Stimulated activated CD8-positive, alpha-beta memory T cell treated with anti-CD3 and anti-CD28 coated beads, Interleukin-15, amount 100 ng/mL, for 48 hours (primary cell): Measurements from ENCODE around the gene COIL.
"Not testable (repeated sequence)": the region's sequence is repeated elsewhere in the genome, so short reads cannot be mapped to it uniquely, and the experiment has no call there.

Experiments
- DNase-seq, 2 donors: peaks; one replicate each; pipeline ENCODE4 v3.0.0-alpha.2; 2020; ENCODE audit warnings: low read depth in 2 of 2

Gene COIL

DNA sequence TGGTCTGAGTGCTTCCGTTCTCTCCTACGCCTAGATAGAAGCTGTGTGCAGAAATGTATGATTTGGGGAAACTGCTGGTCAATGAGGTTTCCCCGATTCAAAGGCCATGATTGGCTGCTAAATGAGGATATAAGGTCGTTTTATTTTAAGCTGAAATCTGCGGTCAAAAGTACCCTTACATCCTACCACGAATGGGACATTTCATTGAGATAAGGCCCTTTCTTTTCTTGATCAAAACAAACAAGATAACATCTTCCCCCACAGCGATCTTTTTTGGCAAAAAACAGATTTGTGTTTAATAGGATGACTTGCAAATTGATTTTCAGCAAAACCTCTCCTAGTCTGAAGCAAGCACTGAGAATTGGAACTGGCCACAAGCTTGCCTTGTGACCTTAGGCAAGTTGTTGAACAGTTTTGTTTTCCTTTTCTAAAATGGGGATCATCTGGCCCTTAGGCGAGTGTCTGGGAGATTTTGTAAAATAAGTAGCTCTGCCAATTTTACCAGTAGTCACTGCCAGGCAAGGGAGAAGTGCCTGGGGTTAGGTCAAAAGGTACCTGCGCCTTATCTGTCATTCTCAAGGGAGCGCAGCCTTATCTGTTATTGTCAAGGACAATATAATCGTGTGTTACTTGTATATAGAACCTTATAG lies 17.7 kb upstream of the COIL start:
- DNase-seq = no peak

GRCh38 chr17:56977673-56978395 lies 17.0 kb upstream of the COIL start, which contains the start of gene SCPEP1:
TSS of gene SCPEP1 (plus strand) at chr17:56978131. CDS start at chr17:56978160, 29 bp downstream.
- peak; percentile 66 to 79 for DNase-seq

DNA sequence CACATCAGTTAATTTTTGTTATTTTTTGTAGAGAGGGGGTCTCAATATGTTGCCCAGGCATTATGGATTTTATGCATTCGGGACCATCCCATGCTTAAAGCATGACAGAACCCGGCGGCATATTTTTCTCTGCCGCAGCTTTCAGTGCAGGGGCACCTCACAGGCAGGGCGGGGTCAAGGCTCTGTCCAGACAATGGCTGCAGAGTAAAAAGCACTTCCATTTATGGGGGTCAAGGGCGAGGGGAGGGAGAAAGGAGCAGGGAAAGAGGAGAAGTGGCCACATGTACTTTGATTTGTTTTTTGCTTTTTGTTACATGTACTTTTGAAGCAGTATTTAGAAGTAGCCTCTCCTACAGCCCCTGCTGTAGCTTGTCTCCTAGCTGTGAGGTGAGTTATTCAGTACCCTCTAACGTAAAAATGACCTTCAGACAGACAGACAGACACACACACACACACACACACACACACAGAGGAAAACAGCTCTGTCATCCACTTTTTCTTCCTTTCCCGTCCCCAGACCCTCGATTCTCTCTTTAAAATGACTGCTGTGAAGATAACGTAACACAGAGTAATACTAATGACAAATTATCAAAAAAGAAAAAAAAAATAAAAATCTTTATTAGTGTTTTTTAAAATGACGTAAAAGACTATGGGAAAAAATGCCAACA lies 16.2 kb upstream of the COIL start:
- DNase-seq = no peak

DNA sequence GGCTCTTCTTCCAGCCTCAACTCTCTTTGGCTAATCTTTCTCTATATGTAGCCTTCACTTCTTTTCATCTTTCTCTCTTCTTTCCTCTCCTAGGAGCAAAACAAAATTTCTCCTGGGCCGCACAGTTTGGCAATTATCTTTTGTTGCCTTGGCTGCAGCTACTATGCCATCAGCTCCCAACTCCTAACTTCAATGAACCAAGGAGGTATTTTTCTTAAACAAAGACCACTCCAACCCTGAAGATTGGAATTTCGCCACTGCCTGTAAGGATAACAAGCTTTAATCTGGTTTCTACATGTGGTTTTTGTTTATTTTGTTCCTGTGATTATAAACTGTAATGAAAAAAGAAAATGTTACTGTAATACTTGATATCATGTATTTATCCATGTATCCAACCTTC lies 14.8 kb upstream of the COIL start:
- no peak for DNase-seq

DNA sequence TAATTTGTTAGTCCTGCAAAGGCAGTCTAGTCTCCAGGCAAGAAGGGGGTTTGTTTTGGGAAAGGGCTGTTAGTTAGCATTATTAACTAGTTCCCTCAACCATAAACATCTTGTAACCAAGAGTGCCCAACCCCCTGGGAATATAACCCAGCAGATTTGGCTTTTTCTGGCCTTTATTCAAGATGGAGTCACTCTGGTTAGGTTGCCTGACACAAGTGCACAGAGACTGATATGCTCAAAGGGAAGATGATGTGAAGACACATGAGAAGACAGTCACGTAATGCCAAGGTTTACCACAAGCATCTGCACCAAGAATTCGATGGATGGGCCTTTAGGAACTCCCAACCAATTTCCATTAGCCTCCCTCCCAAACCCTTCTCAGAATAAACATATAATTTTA lies 13.2 kb upstream of the COIL start:
- DNase-seq = no peak

GRCh38 chr17:56973520-56973919 lies 12.7 kb upstream of the COIL start:
- no peak for DNase-seq

DNA sequence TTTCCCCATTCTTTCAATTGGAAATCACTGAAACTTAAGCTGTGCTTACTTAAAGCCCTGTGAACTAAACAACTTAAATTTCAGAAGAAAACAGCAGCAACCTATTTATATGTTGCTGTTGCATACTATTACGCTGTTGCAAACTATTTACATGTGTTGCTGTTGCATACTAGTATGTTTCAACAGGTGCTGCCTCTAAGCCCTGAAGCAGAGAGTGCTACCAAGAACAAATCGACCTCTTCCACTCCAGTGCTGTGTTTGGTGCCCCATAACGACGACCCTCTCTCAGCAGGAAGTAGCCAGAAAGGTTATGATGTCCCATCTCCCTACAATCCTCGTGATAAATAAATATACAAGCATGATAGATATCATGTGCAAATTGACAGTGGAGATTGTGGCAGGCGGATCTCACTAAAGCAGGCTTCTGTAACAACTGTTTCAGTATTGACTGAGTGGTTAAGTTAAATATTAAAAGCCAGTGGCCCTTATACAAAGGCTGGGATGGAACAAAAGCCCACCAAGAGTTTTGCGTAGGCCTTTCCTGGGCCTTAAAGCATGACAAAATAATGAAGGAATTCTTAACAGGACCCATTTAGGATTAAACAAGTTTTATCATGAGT lies 11.4 kb upstream of the COIL start:
- DNase-seq = no peak

DNA sequence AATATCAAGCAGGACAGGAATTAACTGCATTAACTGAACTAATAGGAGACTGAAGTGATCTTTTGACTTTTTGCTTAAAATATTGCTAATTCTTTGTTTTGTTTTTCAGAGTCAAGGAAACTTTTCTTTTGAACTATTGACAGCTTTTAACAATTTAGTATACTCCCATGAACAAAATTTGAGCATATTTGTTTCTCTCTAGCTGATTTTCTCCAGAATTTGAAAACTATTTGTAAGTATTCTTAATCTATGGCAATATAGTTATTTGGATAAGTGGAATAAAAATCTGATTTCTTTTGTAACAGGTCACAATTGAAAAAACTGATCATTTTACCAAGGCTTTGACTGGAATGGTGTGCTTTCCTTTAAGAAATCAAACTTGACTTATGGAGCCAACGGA lies 10.1 kb upstream of the COIL start:
- no peak for DNase-seq

DNA sequence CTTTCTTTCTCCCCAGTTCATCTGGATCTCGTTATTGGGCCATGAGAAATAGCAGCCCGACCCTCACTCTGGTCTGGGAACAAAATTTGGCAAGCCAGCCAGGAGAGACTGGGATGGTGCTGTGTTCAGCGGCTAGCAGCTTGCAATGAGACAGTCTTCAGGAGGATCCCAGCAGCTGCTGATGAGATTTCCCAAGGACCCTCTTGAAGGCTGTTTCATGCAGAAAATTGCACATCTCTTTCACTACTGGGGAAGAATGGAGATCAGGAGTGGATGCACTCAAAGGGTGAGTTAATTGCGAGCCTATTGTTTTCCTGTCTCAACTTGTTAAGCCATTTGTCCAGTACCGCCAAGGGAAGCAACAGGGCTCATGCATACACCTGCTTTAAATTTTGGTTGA lies 5.5 kb upstream of the COIL start:
- DNase-seq = no peak

- DNase-seq = not testable (repeated sequence)
Measured at GRCh38 chr17:56965681-56966080, 4.8 kb upstream of the COIL start.

DNA sequence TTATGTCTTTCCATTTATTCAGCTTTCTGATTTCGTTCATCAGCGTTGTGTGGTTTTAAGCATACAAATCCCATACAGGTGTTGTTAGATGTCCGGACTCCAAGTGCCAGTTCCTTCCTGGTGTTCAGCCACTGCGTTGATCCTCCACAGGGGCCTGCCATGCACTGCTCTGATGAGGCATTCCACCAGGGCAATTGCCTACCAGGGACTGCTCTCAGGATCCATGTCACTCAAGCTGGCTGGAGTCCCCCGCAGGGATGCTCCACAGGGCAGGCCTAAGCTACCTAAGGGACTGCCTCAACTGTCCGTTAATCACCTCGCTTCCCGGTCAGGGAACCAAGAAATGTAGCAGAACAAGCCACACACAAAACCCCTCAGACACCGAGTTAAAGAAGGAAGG lies 4.4 kb upstream of the COIL start:
- not testable (repeated sequence) for DNase-seq

- no peak for DNase-seq
Measured at GRCh38 chr17:56956992-56957391, 3.9 kb downstream of the COIL start.

DNA sequence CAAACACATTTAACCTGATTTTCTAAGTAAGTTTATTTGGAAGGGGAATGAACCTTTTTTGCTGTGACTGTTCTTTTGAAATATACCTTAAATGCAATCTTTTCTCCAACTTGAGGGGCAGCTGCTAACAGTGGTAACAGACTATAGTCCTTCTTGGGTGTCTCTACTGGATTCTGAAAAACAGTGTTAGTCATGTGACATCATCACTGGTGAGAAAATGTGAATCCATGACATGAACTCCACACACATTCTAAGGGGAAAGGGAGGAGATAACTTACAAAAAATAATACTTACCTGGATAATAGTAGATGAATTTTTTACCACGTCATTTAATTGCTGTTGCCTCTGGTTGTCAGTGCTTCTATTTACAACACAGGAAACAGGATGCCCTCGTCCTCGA lies 11.3 kb downstream of the COIL start:
- no peak for DNase-seq

DNA sequence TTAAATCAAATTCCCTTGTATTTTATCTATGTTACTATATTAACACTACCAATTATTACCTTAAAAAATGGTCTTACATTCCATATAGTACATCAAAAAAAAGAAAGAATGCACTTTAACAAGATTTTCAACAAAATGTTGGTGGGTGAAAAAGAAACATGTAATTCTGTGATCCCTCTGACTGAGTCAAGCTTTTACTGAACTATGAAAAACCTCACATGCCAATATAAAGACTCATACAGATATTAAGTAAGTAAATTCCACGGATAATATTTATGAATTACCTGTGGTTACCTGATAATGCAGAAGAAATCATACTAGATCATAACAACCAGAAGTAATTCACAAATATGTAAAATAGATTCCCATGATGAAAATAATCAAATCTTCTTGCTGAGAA lies 12.4 kb downstream of the COIL start:
- DNase-seq = no peak

DNA sequence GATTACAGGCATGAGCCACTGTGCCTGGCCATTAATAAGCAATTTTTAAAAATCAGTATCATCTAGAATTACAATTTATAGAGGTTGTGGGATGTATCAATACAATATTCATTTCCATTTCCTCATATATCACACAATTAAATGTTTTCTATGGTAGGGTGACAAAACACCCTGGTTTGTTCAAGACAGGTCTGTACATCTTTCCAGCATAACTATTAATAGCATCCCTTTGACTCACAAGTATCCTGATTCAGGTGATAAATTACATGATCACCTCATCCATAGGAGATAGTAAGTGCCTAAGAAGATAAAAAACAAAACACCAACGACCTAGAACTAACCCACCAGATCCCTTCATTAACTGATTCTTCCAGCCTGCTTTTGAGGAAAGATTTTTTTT lies 13.1 kb downstream of the COIL start:
- no peak for DNase-seq

GRCh38 chr17:56945938-56946505 lies 14.8 kb downstream of the COIL start:
- DNase-seq = no peak

DNA sequence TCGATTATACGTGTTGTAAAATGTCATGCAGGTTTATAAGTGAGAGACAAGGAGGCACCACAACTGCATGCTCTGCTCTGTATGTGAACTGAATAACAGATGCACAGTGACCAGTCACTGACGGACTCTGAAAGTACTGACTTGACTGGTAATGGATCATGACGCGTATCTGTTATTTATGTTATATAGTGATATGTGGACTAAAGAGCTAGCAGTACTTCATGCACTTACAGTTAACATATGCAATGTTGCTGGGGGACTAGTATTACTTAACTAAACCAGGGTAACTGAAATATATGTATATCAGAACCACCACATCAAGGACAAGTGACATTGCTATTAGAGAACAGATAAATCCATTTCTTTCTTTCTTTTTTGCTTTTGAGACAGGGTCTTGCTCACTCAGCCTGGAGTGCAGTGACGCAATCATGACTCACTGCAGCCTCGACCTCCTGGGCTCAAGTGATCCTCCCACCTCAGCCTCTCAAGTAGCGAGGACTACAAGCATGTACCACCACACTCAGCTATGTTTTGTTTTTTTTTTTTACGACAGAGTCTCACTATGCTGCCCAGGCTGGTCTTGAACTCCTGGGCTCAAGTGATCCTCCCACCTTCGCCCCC lies 17.2 kb downstream of the COIL start:
- no peak for DNase-seq

DNA sequence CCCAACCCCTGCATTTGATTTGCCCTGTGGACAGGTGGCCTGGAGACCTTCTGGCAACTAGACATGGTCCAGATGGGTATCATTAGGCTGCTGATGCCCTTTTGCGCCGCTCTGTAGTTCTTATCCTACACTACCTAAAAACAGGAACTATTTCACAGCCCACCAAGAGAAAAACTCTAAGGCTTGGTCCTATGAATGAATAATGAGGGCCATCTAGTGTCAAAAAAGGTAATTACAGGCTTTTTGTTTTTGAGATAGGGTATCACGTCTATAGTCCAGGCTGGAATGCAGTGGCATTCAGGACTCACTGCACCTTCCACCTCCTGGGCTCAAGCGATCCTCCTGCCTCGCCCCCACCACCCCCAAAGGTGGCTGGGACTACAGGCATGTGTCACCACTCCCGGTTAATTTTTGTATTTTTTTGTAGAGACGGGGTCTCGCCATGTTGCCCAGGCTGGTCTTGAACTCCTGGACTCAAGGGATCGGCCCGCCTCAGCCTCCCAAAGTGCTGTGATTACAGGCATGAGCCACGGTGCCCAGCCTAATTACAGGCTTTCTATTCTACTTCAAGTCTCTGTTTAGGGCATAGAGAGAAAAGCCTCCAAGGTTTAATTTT lies 20.9 kb downstream of the COIL start:
- DNase-seq = no peak

DNA sequence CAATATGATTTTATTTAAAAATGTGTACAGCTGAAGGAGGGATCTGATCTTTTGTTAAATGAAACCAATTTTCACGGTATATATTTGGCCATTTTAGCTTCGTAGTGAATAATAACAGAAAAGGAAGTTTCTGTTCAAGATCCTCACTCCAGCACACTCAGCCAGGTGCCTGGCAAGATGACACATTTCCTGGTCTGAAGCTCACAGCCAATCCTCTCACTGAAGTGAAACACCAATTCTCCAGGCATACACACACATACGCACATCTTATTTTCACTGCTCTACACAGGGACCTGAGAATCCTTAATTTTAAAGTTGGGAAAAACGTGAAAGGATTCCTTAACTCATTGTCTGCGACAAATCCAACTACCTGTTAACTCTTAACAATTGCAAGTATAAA lies 22.6 kb downstream of the COIL start:
- DNase-seq = not testable (repeated sequence)

- DNase-seq = no peak
Measured at GRCh38 chr17:56937687-56938086, 23.2 kb downstream of the COIL start.

- DNase-seq = no peak
Measured at GRCh38 chr17:56936697-56937322, 24.0 kb downstream of the COIL start.
